PFSK-1 (cell line): Measurements from ENCODE around the gene POGLUT3.

Source experiments
- FOXP2 ChIP-seq: optimal IDR thresholded peaks from 2 replicates; pipeline ENCODE3; 2011; ENCODE audit warnings: borderline replicate concordance, control low read depth, inconsistent platforms; ENCODE audit not compliant: insufficient read depth; ENCODE audit errors: extremely low read length, extremely low read depth
- POLR2AphosphoS5 ChIP-seq: IDR thresholded peaks from 2 replicates; pipeline ENCODE4 v1.6.1; 2012; ENCODE audit warnings: low read depth, mild to moderate bottlenecking, control low read depth, low read length, moderate library complexity
- SIN3A ChIP-seq: IDR thresholded peaks from 2 replicates; pipeline ENCODE4 v1.6.1; 2012; ENCODE audit warnings: mild to moderate bottlenecking, low read length, moderate library complexity, borderline replicate concordance; ENCODE audit not compliant: insufficient read depth
- TAF1 ChIP-seq: IDR thresholded peaks from 2 replicates; pipeline ENCODE4 v1.6.1; 2012; ENCODE audit warnings: low read length, control low read depth, borderline replicate concordance; ENCODE audit not compliant: insufficient read depth
- TF ChIP-seq, protein P1 (sequence below), 2 experiments: IDR thresholded peaks; 2 replicates each; pipeline versions ENCODE4 v1.6.1 to v1.8.0; 2011 to 2012; ENCODE audit warnings: low read depth in 2 of 2, low read length in 2 of 2, control low read depth in 1 of 2, inconsistent platforms in 1 of 2, mild to moderate bottlenecking in 1 of 2, moderate library complexity in 1 of 2; ENCODE audit not compliant: insufficient read depth in 1 of 2

POGLUT3 gene

DNA sequence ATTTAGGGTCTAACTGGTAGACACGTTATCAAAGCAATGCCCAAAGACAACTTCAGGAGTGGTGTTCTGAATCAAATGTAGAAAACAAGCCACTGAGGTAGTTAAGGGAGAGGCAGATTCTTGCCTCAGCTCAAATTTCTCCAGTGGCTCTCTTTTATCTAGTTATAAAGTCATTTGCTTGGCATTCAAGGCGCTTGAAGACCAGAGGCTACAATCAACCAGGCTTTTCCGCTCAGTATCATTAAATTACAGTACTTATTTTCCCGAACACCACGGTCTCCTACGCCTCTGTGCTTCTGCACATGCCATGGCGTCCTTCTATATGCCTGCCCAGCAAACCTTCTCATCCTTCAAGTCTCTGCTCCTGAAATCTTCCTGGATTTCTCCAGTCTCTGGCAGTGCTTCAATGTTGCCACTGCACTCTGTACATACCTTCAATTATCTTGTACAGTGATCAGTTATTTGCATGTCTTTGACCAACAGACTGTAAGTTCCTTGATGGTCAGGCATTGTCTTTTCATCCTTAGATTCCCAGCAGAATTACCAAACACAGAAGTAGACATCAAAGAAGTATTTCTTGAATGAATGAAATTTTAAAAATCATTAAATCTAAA, 1.4 kb downstream of the POGLUT3 start:
- TF ChIP-seq TAF1: no peak
- no peak for TF ChIP-seq SIN3A
- TF ChIP-seq POLR2AphosphoS5: no peak
- no peak for TF ChIP-seq FOXP2
- TF ChIP-seq, protein P1, sequence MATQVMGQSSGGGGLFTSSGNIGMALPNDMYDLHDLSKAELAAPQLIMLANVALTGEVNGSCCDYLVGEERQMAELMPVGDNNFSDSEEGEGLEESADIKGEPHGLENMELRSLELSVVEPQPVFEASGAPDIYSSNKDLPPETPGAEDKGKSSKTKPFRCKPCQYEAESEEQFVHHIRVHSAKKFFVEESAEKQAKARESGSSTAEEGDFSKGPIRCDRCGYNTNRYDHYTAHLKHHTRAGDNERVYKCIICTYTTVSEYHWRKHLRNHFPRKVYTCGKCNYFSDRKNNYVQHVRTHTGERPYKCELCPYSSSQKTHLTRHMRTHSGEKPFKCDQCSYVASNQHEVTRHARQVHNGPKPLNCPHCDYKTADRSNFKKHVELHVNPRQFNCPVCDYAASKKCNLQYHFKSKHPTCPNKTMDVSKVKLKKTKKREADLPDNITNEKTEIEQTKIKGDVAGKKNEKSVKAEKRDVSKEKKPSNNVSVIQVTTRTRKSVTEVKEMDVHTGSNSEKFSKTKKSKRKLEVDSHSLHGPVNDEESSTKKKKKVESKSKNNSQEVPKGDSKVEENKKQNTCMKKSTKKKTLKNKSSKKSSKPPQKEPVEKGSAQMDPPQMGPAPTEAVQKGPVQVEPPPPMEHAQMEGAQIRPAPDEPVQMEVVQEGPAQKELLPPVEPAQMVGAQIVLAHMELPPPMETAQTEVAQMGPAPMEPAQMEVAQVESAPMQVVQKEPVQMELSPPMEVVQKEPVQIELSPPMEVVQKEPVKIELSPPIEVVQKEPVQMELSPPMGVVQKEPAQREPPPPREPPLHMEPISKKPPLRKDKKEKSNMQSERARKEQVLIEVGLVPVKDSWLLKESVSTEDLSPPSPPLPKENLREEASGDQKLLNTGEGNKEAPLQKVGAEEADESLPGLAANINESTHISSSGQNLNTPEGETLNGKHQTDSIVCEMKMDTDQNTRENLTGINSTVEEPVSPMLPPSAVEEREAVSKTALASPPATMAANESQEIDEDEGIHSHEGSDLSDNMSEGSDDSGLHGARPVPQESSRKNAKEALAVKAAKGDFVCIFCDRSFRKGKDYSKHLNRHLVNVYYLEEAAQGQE (IDR thresholded peaks at IDR 0.05; ENCODE audit: insufficient read depth in 1 of 2, low read depth in 2 of 2, low read length in 2 of 2): no peak

DNA sequence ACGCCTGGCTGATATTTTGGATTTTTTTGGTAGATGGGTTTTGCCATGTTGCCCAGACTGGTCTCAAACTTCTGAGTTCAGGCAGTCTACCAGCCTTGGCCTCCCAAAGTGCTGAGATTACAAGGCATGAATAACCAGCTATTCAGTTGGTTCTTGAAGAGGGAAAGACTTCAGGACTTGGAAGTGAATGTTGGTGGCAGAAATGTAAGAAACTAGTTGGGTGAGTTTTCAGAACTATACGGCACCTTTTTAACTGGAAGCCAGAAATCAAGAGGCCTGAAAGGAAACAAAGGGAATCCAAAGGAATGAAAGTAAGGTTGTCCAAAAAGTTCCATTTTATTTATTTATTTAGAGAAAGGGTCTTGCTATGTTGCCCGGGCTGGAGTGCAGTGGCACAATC, 2.9 kb downstream of the POGLUT3 start:
- TF ChIP-seq SIN3A (no peak), TAF1 (no peak)

DNA sequence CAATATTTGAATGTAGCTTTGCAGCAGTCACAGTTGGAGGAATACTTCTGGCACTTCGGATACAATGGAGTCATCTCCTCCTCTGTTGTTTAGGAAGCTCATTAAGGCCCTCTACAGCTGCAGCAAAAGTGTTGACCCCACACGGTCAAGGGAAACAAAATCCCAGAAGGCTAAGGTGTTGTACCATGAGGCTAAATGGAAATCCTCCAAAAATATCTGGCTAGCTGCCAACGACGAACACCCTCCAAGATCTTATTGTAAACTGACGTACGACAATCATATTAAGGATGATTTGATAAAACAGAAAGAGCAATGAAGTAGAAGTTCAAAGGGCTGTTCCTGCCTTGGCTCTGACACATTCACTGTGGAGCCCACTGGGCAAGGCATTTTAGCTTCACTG, 4.0 kb downstream of the POGLUT3 start:
- TF ChIP-seq SIN3A (no peak), TAF1 (no peak), POLR2AphosphoS5 (no peak)

DNA sequence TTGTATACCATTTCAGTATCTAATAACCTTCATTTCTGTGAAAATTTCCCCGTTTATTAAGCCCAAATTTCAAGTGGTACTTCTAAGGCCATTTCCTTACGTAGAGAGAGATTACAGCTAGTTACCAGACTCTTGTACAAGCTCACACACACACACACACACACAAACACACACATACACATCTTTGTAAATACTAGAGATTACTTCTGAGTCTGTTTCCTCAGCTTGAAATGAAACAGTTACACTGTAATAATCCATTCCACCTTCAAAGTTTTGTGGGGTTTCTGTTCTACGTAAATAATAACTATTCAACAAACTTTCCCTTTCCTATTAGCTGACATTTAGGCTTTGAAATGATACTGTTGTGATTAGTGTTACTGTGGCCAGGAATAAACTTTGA, 6.2 kb downstream of the POGLUT3 start:
- no peak for TF ChIP-seq POLR2AphosphoS5
- TF ChIP-seq FOXP2: no peak
- TF ChIP-seq, protein P1 (IDR thresholded peaks at IDR 0.05; ENCODE audit: insufficient read depth in 1 of 2, low read depth in 2 of 2, low read length in 2 of 2): no peak
- TF ChIP-seq TAF1: no peak
- no peak for TF ChIP-seq SIN3A

DNA sequence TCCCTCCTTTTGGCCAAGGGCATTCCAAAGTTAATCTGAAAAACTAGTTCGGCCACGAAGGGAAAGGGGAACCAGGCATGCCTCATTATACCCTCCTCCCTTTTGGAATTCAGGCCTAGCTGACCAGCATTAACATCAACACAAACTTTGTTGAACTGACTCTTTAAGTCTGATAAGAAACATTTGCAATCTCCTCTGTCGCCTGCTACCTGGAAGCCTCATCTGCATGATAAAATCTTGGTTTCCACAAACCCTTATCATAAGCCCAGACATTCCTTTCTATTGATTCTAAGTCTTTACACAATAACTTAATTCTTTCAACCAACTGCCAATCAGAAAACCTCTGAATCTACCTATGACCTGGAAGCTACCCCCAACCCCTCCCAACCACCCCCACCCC, 11.4 kb downstream of the POGLUT3 start:
- TF ChIP-seq, protein P1 (IDR thresholded peaks at IDR 0.05; ENCODE audit: insufficient read depth in 1 of 2, low read depth in 2 of 2, low read length in 2 of 2): no peak
- no peak for TF ChIP-seq SIN3A
- no peak for TF ChIP-seq POLR2AphosphoS5
- no peak for TF ChIP-seq TAF1
- no peak for TF ChIP-seq FOXP2

DNA sequence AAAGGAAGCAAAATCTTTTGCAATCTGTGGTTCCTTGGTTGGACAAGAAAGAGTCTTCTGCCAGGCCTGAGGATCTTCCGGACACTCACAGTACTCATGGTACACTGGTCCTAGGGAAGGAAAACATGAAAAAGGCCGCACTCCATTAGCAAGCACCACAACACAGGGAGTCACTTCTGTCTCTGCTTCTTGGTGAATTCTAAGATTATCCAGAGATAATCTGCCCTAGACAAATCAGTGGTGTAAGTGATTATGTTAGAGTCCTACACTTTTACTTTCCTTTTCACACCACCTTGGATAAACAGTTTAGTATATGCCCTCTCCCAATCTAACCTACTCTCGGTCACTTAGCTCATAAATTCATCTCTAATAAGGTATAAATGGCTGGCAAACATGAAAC, 11.9 kb downstream of the POGLUT3 start:
- TF ChIP-seq TAF1 (no peak), SIN3A (no peak), FOXP2 (no peak), POLR2AphosphoS5 (no peak)
- TF ChIP-seq, protein P1 (IDR thresholded peaks at IDR 0.05; ENCODE audit: insufficient read depth in 1 of 2, low read depth in 2 of 2, low read length in 2 of 2): no peak
